Measurements from ENCODE around the gene GRXCR1.

- no peak for TF ChIP-seq TAF1 (IDR thresholded peaks at IDR 0.05; ENCODE audit: low read depth, low read length)
- TF ChIP-seq PAX5 (IDR thresholded peaks at IDR 0.05; ENCODE audit: insufficient read depth, low read length, severe bottlenecking): no peak
- no peak for TF ChIP-seq POLR2A (IDR thresholded peaks at IDR 0.05; ENCODE audit: low read depth, low read length)
- TF ChIP-seq POLR2AphosphoS5 (IDR thresholded peaks at IDR 0.05; ENCODE audit: low read depth, low read length): no peak
- no peak for TF ChIP-seq SPI1 (IDR thresholded peaks at IDR 0.05; ENCODE audit: low read depth, low read length)
- no peak for TF ChIP-seq POU2F2 (IDR thresholded peaks at IDR 0.05; ENCODE audit: low read depth, low read length)
These were observed 22.4 kb downstream of the GRXCR1 start for GRCh38 chr4:42914937-42915336.

All from GM12891 (cell line).